Activated CD4-positive, CD25-positive, alpha-beta regulatory T cell treated with anti-CD3 and anti-CD28 coated beads, Interleukin-2, amount 50 U/mL, for 16 hours (primary cell): Measurements from ENCODE around the gene LRP1B.

Experiments used
- DNase-seq: peaks from one replicate; pipeline ENCODE4 v3.0.0-alpha.2; 2020; ENCODE audit warnings: low read depth, low spot score

LRP1B gene

GRCh38 chr2:142131010-142131669, at the start of gene LRP1B:
Gene LRP1B (minus strand): TSS chr2:142131016. CDS start chr2:142130729, 287 bp downstream.
- no peak for DNase-seq

GRCh38 chr2:142179686-142180085, 48.9 kb upstream of the LRP1B start:
- DNase-seq: no peak

GRCh38 chr2:142178604-142179003, 47.8 kb upstream of the LRP1B start:
- DNase-seq: no peak

- no peak for DNase-seq
These were observed 46.1 kb upstream of the LRP1B start for GRCh38 chr2:142176941-142177340.

- no peak for DNase-seq
These were observed 45.1 kb upstream of the LRP1B start for GRCh38 chr2:142175813-142176338.

GRCh38 chr2:142174176-142174575, 43.4 kb upstream of the LRP1B start:
- DNase-seq: no peak

- DNase-seq: no peak
These were observed 40.0 kb upstream of the LRP1B start for GRCh38 chr2:142170847-142171246.

- no peak for DNase-seq
These were observed 35.0 kb upstream of the LRP1B start for GRCh38 chr2:142165790-142166189.

- DNase-seq: no peak
These were observed 22.8 kb upstream of the LRP1B start for GRCh38 chr2:142153601-142154000.

GRCh38 chr2:142150453-142150852, 19.6 kb upstream of the LRP1B start:
- DNase-seq: no peak

GRCh38 chr2:142144547-142144946, 13.7 kb upstream of the LRP1B start:
- DNase-seq: no peak

GRCh38 chr2:142142595-142142994, 11.8 kb upstream of the LRP1B start:
- no peak for DNase-seq

GRCh38 chr2:142140434-142140845, 9.6 kb upstream of the LRP1B start:
- no peak for DNase-seq

- no peak for DNase-seq
These were observed 8.6 kb upstream of the LRP1B start for GRCh38 chr2:142139384-142139783.

GRCh38 chr2:142136571-142136970, 5.8 kb upstream of the LRP1B start:
- no peak for DNase-seq

- no peak for DNase-seq
These were observed 4.1 kb upstream of the LRP1B start for GRCh38 chr2:142134911-142135310.

- no peak for DNase-seq
These were observed 456 bp downstream of the LRP1B start for GRCh38 chr2:142130111-142131009.

GRCh38 chr2:142128105-142128504, 2.7 kb downstream of the LRP1B start:
- DNase-seq: no peak

GRCh38 chr2:142127248-142127647, 3.6 kb downstream of the LRP1B start:
- DNase-seq: no peak

GRCh38 chr2:142124706-142125105, 6.1 kb downstream of the LRP1B start:
- no peak for DNase-seq

GRCh38 chr2:142119347-142119746, 11.5 kb downstream of the LRP1B start:
- no peak for DNase-seq

- DNase-seq: no peak
These were observed 18.0 kb downstream of the LRP1B start for GRCh38 chr2:142112757-142113221.
